GM21786 (cell line): ENCODE measurements around the gene TUBA1B.
"Not testable (repeated sequence)": the region's sequence is repeated elsewhere in the genome, so short reads cannot be mapped to it uniquely, and the experiment has no call there.

Source experiments
- ATAC-seq: cut with Tn5 transposase; IDR thresholded peaks from one replicate; pipeline ENCODE4 v1.9.1; 2021; ENCODE audit not compliant: unreplicated experiment

The TUBA1B gene

GRCh38 chr12:49127971-49128370 is 3.2 kb downstream of the TUBA1B start:
- not testable (repeated sequence) for ATAC-seq

- ATAC-seq = no peak
Observed at GRCh38 chr12:49126852-49127763, 4.1 kb downstream of the TUBA1B start.

- no peak for ATAC-seq
Observed at GRCh38 chr12:49121047-49121696, 10.0 kb downstream of the TUBA1B start.

GRCh38 chr12:49111206-49111605 is 20.0 kb downstream of the TUBA1B start:
- ATAC-seq = peak; percentile 2

GRCh38 chr12:49110464-49111155 is 20.6 kb downstream of the TUBA1B start, which contains the start of gene LMBR1L:
Gene LMBR1L, minus strand, starts transcription at chr12:49110847. Its CDS starts 292 bp downstream, at chr12:49110555.
- peak; percentile 99 for ATAC-seq

GRCh38 chr12:49109641-49110463 is 21.3 kb downstream of the TUBA1B start:
- ATAC-seq = no peak

GRCh38 chr12:49108958-49109404 is 22.2 kb downstream of the TUBA1B start:
- no peak for ATAC-seq

GRCh38 chr12:49105504-49106084 is 25.6 kb downstream of the TUBA1B start:
- ATAC-seq = no peak

GRCh38 chr12:49104822-49105221 is 26.4 kb downstream of the TUBA1B start:
- no peak for ATAC-seq

GRCh38 chr12:49100380-49100779 is 30.8 kb downstream of the TUBA1B start:
- no peak for ATAC-seq

- ATAC-seq = no peak
Observed at GRCh38 chr12:49098703-49099102, 32.5 kb downstream of the TUBA1B start.

GRCh38 chr12:49098035-49098451 is 33.2 kb downstream of the TUBA1B start:
- no peak for ATAC-seq

- ATAC-seq = no peak
Observed at GRCh38 chr12:49097381-49097780, 33.8 kb downstream of the TUBA1B start.

GRCh38 chr12:49094975-49095365 is 36.2 kb downstream of the TUBA1B start:
- ATAC-seq = no peak

- ATAC-seq = no peak
Observed at GRCh38 chr12:49094160-49094974, 36.8 kb downstream of the TUBA1B start, which contains the start of gene DHH. Gene DHH, minus strand, starts transcription at chr12:49094801. Its CDS starts 289 bp downstream, at chr12:49094512.

- ATAC-seq = no peak
Observed at GRCh38 chr12:49093792-49094159, 37.4 kb downstream of the TUBA1B start.

GRCh38 chr12:49092816-49093406 is 38.3 kb downstream of the TUBA1B start:
- no peak for ATAC-seq

GRCh38 chr12:49092086-49092815 is 38.9 kb downstream of the TUBA1B start:
- peak; percentile 39 for ATAC-seq

GRCh38 chr12:49091836-49092085 is 39.4 kb downstream of the TUBA1B start:
- no peak for ATAC-seq
